GM13976 (cell line): ENCODE measurements around the gene CSK.

Source experiments
- DNase-seq: peaks from one replicate; pipeline ENCODE4 v3.0.0; 2012; ENCODE audit warnings: low spot score
- CTCF ChIP-seq: IDR thresholded peaks from 2 replicates; pipeline ENCODE4 v1.5.1; 2012; ENCODE audit warnings: borderline replicate concordance, mild to moderate bottlenecking; ENCODE audit not compliant: insufficient read depth; ENCODE audit errors: extremely low read depth, missing control alignments, control extremely low read depth
- in situ Hi-C: fragments of 300-500 bp; cut with MboI; formaldehyde crosslinking; loops from one replicate; pipeline ENCODE4 v1.12.0; 2022; ENCODE audit warnings: low sequenced_read_pairs, mixed read lengths, inconsistent platforms; ENCODE audit not compliant: unreplicated experiment

The CSK gene

GRCh38 chr15:74795966-74796625 is 14.2 kb downstream of the CSK start:
- in situ Hi-C loops, result no loop called here
- no peak for TF ChIP-seq CTCF
- DNase-seq, result no peak

DNA sequence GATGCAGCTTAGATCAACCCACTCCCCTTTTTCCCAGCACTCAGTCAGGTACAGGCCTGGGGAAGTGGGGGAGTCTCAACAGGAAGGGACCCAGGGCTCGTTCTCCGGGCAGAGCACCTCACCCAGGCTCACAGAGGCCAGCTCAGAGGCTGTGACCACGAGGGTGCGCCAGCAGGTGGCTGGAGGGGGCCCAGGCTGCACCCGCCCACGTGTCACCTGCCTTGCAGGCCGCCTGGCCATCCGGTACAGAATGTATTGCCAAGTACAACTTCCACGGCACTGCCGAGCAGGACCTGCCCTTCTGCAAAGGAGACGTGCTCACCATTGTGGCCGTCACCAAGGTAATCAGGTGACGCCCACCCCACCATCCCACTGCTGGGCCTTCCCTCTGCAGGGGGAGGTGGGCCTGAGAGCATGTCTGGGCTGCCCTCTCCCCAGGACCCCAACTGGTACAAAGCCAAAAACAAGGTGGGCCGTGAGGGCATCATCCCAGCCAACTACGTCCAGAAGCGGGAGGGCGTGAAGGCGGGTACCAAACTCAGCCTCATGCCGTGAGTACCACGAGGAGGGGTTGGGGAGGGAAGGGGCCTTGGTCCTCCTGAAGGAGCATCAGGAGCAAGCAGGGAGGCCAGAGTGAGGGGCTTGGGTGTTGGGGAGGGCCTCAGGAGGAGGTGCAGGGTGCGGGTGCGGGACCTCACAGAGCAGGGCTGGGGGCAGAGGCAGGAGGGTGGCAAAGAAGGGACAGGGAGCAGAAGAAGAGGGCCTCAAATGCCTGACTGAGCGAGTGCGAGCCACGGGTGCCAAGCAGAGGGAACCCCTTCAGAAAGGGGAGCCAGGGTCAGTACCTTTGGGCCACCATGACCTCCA is 16.7 kb downstream of the CSK start:
- in situ Hi-C loops, result no loop called here
- peak; percentile 80 for TF ChIP-seq CTCF
- peak; percentile 84 for DNase-seq

DNA sequence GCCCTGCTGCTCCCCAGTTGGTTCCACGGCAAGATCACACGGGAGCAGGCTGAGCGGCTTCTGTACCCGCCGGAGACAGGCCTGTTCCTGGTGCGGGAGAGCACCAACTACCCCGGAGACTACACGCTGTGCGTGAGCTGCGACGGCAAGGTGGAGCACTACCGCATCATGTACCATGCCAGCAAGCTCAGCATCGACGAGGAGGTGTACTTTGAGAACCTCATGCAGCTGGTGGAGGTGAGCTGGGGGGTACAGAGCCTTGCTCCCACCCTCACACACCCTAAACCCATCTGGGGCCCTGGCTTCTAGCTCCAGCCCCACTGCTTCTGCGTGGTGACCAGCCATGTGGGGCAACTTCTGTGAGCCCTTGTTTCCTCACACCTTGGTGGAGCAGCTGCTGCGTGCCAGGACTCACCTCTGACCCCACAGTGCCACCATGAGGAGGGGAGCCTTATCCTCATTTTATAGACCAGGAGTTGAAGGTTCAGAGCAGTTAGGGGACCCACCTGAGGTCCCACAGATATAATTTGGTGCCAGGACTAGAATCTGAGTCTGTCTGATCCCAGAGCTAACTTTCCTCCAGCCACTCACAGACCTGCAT is 17.5 kb downstream of the CSK start:
- peak; percentile 21 for TF ChIP-seq CTCF
- DNase-seq, result no peak
- in situ Hi-C loops, result no loop called here

DNA sequence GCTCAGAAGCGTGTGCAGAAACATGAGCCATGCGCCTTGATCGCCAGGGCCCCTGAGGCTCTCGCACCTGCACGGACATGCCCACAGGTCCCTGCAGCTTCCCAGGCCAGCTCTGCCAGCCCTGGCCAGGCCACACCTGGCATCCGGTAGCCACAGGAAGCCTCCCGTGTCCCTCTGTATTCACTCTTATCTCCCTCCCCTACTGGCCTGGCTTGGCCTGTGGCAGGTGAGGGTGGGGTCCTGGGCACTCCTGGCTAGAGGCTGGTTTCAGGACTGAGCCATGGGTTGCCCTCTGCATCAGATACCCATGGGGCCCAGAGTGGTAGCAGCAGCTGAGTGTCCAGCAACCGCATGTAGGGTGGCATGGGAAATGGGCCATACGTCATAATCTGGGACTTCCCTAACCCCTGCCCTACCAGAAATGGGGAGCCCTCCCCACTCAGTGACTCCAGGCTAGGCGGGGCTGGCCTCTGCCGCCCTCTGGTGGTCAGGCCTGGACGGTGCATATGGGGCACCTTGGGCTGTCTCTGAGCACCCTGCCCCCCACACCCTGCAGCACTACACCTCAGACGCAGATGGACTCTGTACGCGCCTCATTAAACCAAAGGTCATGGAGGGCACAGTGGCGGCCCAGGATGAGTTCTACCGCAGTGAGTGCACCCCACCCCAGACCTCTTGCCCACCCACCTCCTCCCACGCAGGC is 18.1 kb downstream of the CSK start:
- TF ChIP-seq CTCF, result peak; percentile 99
- in situ Hi-C loops, result no loop called here
- peak; percentile 97 for DNase-seq

GRCh38 chr15:74800559-74801094 is 18.7 kb downstream of the CSK start:
- DNase-seq, result no peak
- no peak for TF ChIP-seq CTCF
- in situ Hi-C loops, result no loop called here
